ENCODE data around the gene RRP9. TPM values are rescaled to one million over a fixed set of nuclear protein-coding genes. Genes with fewer than 3 reads are reported as not detected.

Gene RRP9
- total and polyA plus RNA-seq, 2 donors (not counting 3 experiments of a cell fraction or from before 2014, with no cell fraction given) = 26.0 to 30.1 TPM

- peak within 1 kb of the TSS; percentile 12 to 68 (median 63) for H3K4me3 ChIP-seq (replicated peaks in 1 of 3; ENCODE audit: insufficient read depth in 1 of 3, low read depth in 1 of 3, low read length in 3 of 3)
- peak within 1 kb of the TSS; percentile 56 for H3K9ac ChIP-seq (replicated peaks; ENCODE audit: extremely low read depth, insufficient read depth, low read length)
- intact Hi-C loops (cut with micrococcal nuclease) (loop anchor here (1.0 kb wide), 3 partner anchors 8 to 33 kb away; partner anchors contain the start of genes ACY1 and PARP3), dilution Hi-C loops (cut with MboI; ENCODE audit: extremely low pct_ligation_motif_present, low sequenced_read_pairs) (no loop called here)
- BruUV-seq (replicated peaks) = no TSS peak
- DNase-seq (ENCODE audit: low read depth, low spot score) = peak; percentile 63
- TF ChIP-seq POLR2AphosphoS5 (IDR thresholded peaks at IDR 0.05; ENCODE audit: insufficient read depth, low read depth, low read length) (peak; percentile 88), FOS (IDR thresholded peaks at IDR 0.05; ENCODE audit: borderline replicate concordance, insufficient read depth, low read length) (no peak), POLR2A (IDR thresholded peaks at IDR 0.05; ENCODE audit: low read depth, low read length) (peak; percentile 87)
- H4K20me1 ChIP-seq (replicated peaks; ENCODE audit: control insufficient read depth, extremely low read depth, insufficient read depth, low read length) = no peaks in the 10 kb centered on the region
- FAIRE-seq = peak; percentile 49
- H3K9me3 ChIP-seq (replicated peaks; ENCODE audit: control insufficient read depth, insufficient read depth, low read length) = no peaks in the 10 kb centered on the region
- H3K36me3 ChIP-seq (ENCODE audit: control insufficient read depth in 2 of 2, extremely low read depth in 1 of 2, insufficient read depth in 2 of 2, low read length in 2 of 2) = no peaks in the 10 kb centered on the region
- H2AFZ ChIP-seq (ENCODE audit: low read depth, low read length) = peak within 1 kb of the TSS; percentile 79
- POLR2A ChIA-PET = no interaction called here
- CTCF ChIA-PET = interaction anchor here (0.7 to 3.3 kb wide), 8 partner anchors 7 to 78 kb away, joined by 3 to 46 read pairs (median 3); partner anchors contain the start of genes ACY1, PARP3, RPL29 and RRP9
- peak within 1 kb of the TSS; percentile 55 for H3K27ac ChIP-seq (ENCODE audit: insufficient read depth, low read depth, low read length)
- peaks cover 22% of the 10 kb centered on the region for H3K4me1 ChIP-seq (ENCODE audit: control insufficient read depth, extremely low read depth, insufficient read depth, low read length)
- no peaks in the 10 kb centered on the region for H3K27me3 ChIP-seq (ENCODE audit: control insufficient read depth in 2 of 2, insufficient read depth in 2 of 2, low read length in 2 of 2)
- no peaks in the 10 kb centered on the region for H3K79me2 ChIP-seq (ENCODE audit: control insufficient read depth, insufficient read depth, low read length)
- peak within 1 kb of the TSS; percentile 67 for H3K4me2 ChIP-seq (ENCODE audit: insufficient read depth, low read length)
- H3K9me1 ChIP-seq (replicated peaks; ENCODE audit: control insufficient read depth, extremely low read depth, insufficient read depth, low read length) = no peaks in the 10 kb centered on the region
These were observed 33.5 kb upstream of the RRP9 start, which contains the start of gene ABHD14A for GRCh38 chr3:51974963-51975851. ABHD14A (plus strand) TSS chr3:51975064; CDS start chr3:51975136, 72 bp downstream.

GRCh38 chr3:51974277-51974962, 32.7 kb upstream of the RRP9 start:
- H3K36me3 ChIP-seq (ENCODE audit: control insufficient read depth in 2 of 2, extremely low read depth in 1 of 2, insufficient read depth in 2 of 2, low read length in 2 of 2) = no peaks in the 10 kb centered on the region
- ChIA-PET CTCF (interaction anchor here (0.6 to 3.3 kb wide), 17 partner anchors 8 to 162 kb away, joined by 3 to 46 read pairs (median 3); partner anchors contain the start of genes ACY1, DUSP7, PARP3 and RPL29), POLR2A (interaction anchor here (0.6 to 1.3 kb wide), 3 partner anchors 8 to 474 kb away, joined by 4 read pairs; partner anchors contain the start of genes PARP3 and RRP9)
- no peak for FAIRE-seq
- H3K79me2 ChIP-seq (ENCODE audit: control insufficient read depth, insufficient read depth, low read length) = no peaks in the 10 kb centered on the region
- no peak for DNase-seq (ENCODE audit: low read depth, low spot score)
- H3K27ac ChIP-seq (ENCODE audit: insufficient read depth, low read depth, low read length) = no peak overlapping the region
- BruUV-seq (replicated peaks) = no TSS peak
- intact Hi-C loops (cut with micrococcal nuclease) (loop anchor here (1.0 kb wide), 2 partner anchors 18 to 32 kb away; partner anchors contain the start of gene PARP3), dilution Hi-C loops (cut with MboI; ENCODE audit: extremely low pct_ligation_motif_present, low sequenced_read_pairs) (no loop called here)
- H3K27me3 ChIP-seq (ENCODE audit: control insufficient read depth in 2 of 2, insufficient read depth in 2 of 2, low read length in 2 of 2) = no peaks in the 10 kb centered on the region
- peak overlapping the region in 2 of 3 experiments; percentile 43 to 53 for H3K4me3 ChIP-seq (replicated peaks in 1 of 3; ENCODE audit: insufficient read depth in 1 of 3, low read depth in 1 of 3, low read length in 3 of 3)
- peak overlapping the region; percentile 67 for H3K4me2 ChIP-seq (ENCODE audit: insufficient read depth, low read length)
- H2AFZ ChIP-seq (ENCODE audit: low read depth, low read length) = peak overlapping the region; percentile 76
- H3K9me3 ChIP-seq (replicated peaks; ENCODE audit: control insufficient read depth, insufficient read depth, low read length) = no peaks in the 10 kb centered on the region
- H3K9me1 ChIP-seq (replicated peaks; ENCODE audit: control insufficient read depth, extremely low read depth, insufficient read depth, low read length) = no peaks in the 10 kb centered on the region
- TF ChIP-seq MYC (IDR thresholded peaks at IDR 0.05; ENCODE audit: low read depth, low read length) (no peak), MAX (IDR thresholded peaks at IDR 0.05; ENCODE audit: insufficient read depth, insufficient read length) (no peak), GATA2 (IDR thresholded peaks at IDR 0.05; ENCODE audit: insufficient read depth, insufficient read length, low read depth, low read length) (no peak), FOS (IDR thresholded peaks at IDR 0.05; ENCODE audit: borderline replicate concordance, insufficient read depth, low read length) (no peak), POLR2AphosphoS5 (IDR thresholded peaks at IDR 0.05; ENCODE audit: insufficient read depth, low read depth, low read length) (no peak), EZH2 (IDR thresholded peaks at IDR 0.05; ENCODE audit: borderline replicate concordance, low read depth, low read length, severe bottlenecking) (no peak)
- H3K9ac ChIP-seq (replicated peaks; ENCODE audit: extremely low read depth, insufficient read depth, low read length) = peak overlapping the region; percentile 17
- no peaks in the 10 kb centered on the region for H4K20me1 ChIP-seq (replicated peaks; ENCODE audit: control insufficient read depth, extremely low read depth, insufficient read depth, low read length)
- peaks cover 22% of the 10 kb centered on the region for H3K4me1 ChIP-seq (ENCODE audit: control insufficient read depth, extremely low read depth, insufficient read depth, low read length)

All from endothelial cell of umbilical vein (primary cell).